ENCODE data around the gene TXNRD2.

TXNRD2 gene

DNA sequence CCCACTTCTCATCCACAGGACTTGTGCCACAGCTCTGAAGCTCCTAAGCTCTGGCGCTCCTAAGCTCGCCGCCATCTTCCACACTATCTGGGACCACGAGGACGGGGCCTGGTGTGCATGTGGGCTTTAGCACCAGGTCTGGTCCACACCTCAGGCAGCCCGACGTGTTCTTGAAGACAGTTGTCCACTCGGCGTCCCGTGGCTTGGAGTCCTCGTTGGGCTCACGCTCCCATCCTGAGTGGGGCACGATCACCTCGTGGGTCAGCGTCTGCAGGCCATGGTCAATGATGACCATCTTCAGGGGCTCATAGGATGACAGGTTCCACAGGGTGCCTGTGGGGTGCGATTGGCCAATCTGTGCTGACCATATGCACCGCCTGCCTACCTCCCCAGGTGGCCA lies 37.1 kb upstream of the TXNRD2 start:
- FAIRE-seq (no peak), DNase-seq (ENCODE audit: insufficient read length, low spot score) (no peak)
- TF ChIP-seq, protein P1, sequence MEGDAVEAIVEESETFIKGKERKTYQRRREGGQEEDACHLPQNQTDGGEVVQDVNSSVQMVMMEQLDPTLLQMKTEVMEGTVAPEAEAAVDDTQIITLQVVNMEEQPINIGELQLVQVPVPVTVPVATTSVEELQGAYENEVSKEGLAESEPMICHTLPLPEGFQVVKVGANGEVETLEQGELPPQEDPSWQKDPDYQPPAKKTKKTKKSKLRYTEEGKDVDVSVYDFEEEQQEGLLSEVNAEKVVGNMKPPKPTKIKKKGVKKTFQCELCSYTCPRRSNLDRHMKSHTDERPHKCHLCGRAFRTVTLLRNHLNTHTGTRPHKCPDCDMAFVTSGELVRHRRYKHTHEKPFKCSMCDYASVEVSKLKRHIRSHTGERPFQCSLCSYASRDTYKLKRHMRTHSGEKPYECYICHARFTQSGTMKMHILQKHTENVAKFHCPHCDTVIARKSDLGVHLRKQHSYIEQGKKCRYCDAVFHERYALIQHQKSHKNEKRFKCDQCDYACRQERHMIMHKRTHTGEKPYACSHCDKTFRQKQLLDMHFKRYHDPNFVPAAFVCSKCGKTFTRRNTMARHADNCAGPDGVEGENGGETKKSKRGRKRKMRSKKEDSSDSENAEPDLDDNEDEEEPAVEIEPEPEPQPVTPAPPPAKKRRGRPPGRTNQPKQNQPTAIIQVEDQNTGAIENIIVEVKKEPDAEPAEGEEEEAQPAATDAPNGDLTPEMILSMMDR (IDR thresholded peaks at IDR 0.05; ENCODE audit: insufficient read depth, missing control alignments), result no peak

DNA sequence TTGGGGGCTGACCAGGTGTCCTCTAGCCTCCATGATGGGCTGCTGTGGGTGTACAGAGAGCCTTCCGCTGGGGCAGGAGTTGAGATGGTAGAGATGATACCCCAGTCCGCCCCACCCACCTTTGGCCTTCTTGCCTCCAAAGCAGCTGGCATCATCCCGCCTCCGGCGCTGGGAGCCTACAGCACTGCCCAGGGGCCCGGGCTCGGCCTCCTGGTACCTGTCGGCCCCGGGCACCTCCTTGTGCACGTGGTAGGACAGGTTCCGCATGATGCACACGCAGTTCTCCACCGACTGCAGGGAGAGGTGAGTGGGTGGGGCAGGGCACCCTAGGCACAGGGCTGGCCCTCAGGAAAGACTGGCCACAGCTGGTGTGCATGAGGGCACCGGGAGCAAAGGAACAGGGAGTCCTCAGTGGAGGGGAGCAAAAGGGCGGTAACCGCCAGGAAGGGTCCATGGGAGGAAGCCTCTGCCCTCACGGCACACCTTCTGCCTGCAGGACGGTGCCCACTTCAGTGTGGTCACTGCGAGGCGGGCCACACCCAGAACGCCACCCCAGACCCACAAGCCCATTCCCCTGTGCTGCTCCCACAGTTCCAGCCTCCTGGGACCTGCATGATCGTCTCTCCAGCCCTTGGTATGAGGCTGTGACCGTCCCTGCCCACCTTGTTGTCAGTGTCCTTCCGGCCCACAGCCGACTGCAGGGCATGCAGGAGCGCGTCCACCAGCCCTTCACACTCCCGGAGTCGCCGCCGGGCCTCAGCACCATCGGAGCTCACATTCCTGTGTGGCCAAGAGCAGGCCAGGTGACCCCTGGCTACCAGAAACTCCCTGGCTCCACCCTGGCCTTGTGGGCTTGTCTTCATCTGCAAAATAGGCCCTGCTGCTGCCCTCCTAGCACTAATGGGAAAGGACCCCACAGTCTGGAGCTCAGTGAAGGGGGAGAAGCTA lies 36.0 kb upstream of the TXNRD2 start:
- TF ChIP-seq, protein P1 (IDR thresholded peaks at IDR 0.05; ENCODE audit: insufficient read depth, missing control alignments), result no peak
- DNase-seq (ENCODE audit: insufficient read length, low spot score), result no peak
- no peak for FAIRE-seq

DNA sequence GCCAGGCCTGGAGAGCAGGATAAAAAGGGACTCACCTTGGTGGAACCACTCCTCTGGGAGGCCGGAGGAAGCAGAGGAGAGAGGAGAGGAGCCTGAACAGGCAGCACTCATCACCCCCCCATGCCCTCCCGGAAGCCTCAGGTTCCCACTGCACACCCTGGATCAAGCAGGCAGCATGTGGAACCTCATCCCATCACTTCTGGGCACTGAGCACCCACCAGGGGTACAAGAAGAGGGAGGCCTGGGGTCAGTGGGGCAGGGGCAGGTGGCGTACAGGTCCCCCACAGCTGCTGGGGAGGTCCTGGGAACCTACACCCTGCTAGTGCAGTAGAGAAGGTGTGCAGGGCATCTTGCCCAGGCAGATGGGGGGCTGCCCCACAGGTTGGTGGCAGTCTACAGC lies 35.1 kb upstream of the TXNRD2 start:
- TF ChIP-seq, protein P1 (IDR thresholded peaks at IDR 0.05; ENCODE audit: insufficient read depth, missing control alignments), result no peak
- DNase-seq (ENCODE audit: insufficient read length, low spot score) (no peak), FAIRE-seq (no peak)

DNA sequence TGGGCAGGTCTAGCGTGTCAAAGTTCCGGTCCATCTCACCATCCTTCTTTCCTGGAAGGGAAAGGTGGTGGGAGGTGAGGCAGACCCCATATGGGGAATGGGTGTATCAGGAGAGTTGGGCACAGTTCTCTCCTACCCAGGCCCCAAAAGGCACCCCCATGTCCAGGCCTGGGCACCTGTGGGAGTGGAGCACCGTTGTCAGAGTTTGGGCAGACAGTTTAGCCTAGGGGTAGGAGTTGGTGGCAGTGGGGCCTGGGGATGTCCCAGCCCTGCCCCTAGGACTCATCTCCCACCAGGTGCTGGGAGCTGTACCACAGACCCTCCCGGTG lies 34.1 kb upstream of the TXNRD2 start:
- TF ChIP-seq, protein P1 (IDR thresholded peaks at IDR 0.05; ENCODE audit: insufficient read depth, missing control alignments), result no peak
- DNase-seq (ENCODE audit: insufficient read length, low spot score), result no peak
- FAIRE-seq, result no peak

DNA sequence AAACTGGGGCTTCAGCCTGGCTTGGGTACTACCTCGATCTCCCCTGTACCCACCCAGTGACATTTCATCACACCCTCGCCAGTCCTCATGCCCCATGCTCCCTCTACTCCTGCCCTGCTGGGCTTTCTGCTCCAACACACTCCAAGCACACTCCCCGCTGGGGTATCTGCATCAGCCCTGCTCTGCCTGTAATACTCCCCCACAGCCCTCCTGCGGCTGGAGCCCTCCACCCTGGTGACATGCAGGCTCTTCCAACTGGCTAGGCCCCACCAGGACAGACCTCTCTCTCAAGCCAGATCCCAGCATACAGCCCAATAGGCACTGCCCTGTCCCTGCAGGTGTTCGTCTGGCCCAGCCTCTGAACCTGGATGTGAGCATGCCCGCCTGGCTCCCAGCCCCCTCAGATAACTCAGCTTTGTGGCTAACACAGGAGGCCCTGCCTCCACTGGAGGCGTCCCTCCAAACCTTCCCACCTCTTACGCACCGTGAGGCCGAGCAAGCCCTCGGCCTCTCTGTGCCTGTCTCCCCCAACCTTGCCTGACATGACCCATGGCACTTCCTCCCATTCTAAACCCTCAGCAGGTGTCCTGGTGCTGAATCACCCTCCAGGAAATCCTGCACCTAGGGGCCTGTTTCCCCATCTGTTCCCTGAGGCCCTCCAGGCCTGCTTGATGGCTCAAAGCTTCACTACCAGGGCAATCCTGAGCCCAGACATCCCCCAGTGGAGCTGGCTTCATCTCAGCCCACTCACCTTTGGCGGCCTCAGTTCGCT lies 33.5 kb upstream of the TXNRD2 start:
- TF ChIP-seq, protein P1 (IDR thresholded peaks at IDR 0.05; ENCODE audit: insufficient read depth, missing control alignments), result no peak
- DNase-seq (ENCODE audit: insufficient read length, low spot score), result no peak
- FAIRE-seq, result no peak

DNA sequence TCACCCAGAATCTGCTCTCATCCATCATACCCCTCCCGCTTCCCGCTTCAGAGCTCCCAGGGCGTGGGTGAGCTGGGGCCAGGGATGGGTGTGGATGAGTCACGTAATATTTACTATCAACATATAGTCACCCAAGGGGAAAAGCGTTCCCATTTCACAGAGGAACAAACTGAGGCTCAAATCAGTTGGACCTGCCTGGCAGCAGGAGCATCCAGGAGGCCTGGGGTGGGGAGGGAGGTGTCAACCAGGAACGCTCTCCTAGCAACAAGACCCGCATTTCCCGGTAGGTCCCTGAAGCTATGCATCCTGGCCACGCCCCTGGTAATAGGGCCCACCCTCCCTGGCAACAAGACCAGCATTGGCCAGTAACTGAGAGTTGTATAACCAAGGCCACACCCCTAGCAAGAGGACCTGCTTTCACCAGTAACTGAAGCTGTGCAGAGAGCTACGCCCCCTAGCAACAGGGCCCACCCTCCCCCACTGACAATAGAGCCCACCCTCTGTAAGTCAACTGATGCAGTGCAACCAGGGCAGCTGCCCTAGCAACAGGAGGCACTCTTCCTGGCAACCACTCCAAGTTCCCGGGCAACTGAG lies 32.7 kb upstream of the TXNRD2 start:
- DNase-seq (ENCODE audit: insufficient read length, low spot score) (no peak), FAIRE-seq (no peak)
- TF ChIP-seq, protein P1 (IDR thresholded peaks at IDR 0.05; ENCODE audit: insufficient read depth, missing control alignments), result no peak
